ENCODE measurements around the gene RCBTB1. TPM values are rescaled to one million over a fixed set of nuclear protein-coding genes. Genes with fewer than 3 reads are reported as not detected.

The RCBTB1 gene
- polyA plus RNA-seq, 2 of the 4 experiments (the other 2 are of a cell fraction), result 11.9 to 20.7 TPM

GRCh38 chr13:49629196-49629938 lies 44.0 kb upstream of the RCBTB1 start:
- Histone ChIP-seq H3K4me2 (no peak overlapping the region), H3K9me3 (no peaks in the 10 kb centered on the region), H3K4me3 (no peak overlapping the region), H3K27ac (no peak overlapping the region), H3K4me1 (peaks cover 10% of the 10 kb centered on the region; the same call in 2 of the 3 replicates)
- FAIRE-seq (no peak), DNase-seq (ENCODE audit: low read depth in 1 of 2, low spot score in 1 of 2) (no peak), ATAC-seq (no peak)
- ChIA-PET POLR2A (no interaction called here), CTCF (interaction anchor here (0.6 kb wide), 1 partner anchor 280 kb away, joined by 3 read pairs; no protein-coding TSS in a partner anchor)
- 65% methylated on average over 8 of the region's 8 CpGs for WGBS (ENCODE audit: missing lambda C conversion rate)
- no peak for TF ChIP-seq TFCP2L1 (CRISPR knock-in tag; IDR thresholded peaks at IDR 0.05)
- TF ChIP-seq, protein P1, sequence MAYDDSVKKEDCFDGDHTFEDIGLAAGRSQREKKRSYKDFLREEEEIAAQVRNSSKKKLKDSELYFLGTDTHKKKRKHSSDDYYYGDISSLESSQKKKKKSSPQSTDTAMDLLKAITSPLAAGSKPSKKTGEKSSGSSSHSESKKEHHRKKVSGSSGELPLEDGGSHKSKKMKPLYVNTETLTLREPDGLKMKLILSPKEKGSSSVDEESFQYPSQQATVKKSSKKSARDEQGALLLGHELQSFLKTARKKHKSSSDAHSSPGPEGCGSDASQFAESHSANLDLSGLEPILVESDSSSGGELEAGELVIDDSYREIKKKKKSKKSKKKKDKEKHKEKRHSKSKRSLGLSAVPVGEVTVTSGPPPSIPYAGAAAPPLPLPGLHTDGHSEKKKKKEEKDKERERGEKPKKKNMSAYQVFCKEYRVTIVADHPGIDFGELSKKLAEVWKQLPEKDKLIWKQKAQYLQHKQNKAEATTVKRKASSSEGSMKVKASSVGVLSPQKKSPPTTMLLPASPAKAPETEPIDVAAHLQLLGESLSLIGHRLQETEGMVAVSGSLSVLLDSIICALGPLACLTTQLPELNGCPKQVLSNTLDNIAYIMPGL (CRISPR knock-in tag; IDR thresholded peaks at IDR 0.05; ENCODE audit: borderline replicate concordance), result no peak

DNA sequence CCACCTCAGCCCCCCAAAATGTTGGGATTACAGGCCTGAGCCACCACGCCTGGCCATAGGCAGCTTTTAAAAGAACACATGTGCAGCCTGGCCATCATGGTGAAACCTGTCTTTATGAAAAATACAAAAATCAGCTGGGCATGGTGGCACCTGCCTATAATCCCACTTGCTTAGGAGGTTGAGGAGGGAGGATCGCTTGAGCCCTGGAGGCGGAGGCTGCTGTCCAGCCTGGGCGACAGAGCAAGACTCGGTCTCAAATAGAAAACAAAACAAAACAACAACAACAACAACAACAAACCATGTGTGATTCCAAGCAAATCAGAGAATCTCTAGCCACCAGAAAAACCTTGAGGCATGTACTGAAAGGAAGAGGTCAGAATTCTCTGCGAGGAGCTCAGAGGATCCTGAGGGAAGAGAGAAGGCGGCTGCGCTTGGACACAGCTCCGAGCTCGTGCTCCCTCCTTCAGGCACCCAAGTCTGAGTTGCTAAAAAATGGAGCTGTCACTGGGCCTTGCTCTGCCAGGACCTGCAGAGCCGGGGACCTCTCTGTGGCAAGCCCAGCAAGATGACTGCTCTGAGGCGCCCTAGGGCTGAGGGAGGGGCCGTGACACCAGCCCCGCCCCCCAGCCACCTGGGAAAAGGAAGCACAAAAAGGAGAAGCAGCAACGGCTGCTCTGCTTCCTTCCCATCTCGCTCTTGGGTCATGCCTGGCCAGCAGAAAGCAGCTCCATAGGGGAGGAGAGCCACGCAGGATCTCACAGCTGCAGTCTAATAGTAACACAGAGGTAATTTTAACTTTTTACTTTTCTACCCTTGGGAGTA lies 42.7 kb upstream of the RCBTB1 start, which contains the start of gene ARL11:
Gene ARL11 (plus strand): TSS at position 677 of the 822 bp plus-strand sequence. CDS start 1,941 bp downstream, outside the sequence.
- ATAC-seq, result no peak; a peak in 1 of 6 replicates
- TF ChIP-seq HEYL (CRISPR knock-in tag; IDR thresholded peaks at IDR 0.05) (no peak), TP53 (CRISPR knock-in tag; IDR thresholded peaks at IDR 0.05) (no peak), PHF8 (IDR thresholded peaks at IDR 0.05; ENCODE audit: borderline replicate concordance, low read depth) (no peak)
- TF ChIP-seq, protein P2, sequence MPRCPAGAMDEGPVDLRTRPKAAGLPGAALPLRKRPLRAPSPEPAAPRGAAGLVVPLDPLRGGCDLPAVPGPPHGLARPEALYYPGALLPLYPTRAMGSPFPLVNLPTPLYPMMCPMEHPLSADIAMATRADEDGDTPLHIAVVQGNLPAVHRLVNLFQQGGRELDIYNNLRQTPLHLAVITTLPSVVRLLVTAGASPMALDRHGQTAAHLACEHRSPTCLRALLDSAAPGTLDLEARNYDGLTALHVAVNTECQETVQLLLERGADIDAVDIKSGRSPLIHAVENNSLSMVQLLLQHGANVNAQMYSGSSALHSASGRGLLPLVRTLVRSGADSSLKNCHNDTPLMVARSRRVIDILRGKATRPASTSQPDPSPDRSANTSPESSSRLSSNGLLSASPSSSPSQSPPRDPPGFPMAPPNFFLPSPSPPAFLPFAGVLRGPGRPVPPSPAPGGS (IDR thresholded peaks at IDR 0.05), result no peak
- CTCF ChIA-PET, result interaction anchor here (0.8 kb wide), 1 partner anchor 21 kb away, joined by 3 read pairs; no protein-coding TSS in a partner anchor
- no peak for DNase-seq (ENCODE audit: low read depth in 1 of 2, low spot score in 1 of 2)
- no peaks in the 10 kb centered on the region for H3K9me3 ChIP-seq
- H3K4me1 ChIP-seq, result peaks cover 10% of the 10 kb centered on the region; the same call in 2 of the 3 replicates
- H3K4me2 ChIP-seq, result no peak within 1 kb of the TSS
- no peak within 1 kb of the TSS for H3K4me3 ChIP-seq
- POLR2A ChIA-PET, result no interaction called here
- no peak for FAIRE-seq
- 77% methylated on average over 14 of the region's 17 CpGs for WGBS (ENCODE audit: missing lambda C conversion rate)
- H3K27ac ChIP-seq, result no peak within 1 kb of the TSS

- FAIRE-seq (no peak), DNase-seq (ENCODE audit: low read depth in 1 of 2, low spot score in 1 of 2) (peak in 1 of 2 experiments; percentile 14), ATAC-seq (peak in 1 of 2 experiments; percentile 54; a peak in 3 of 6 replicates)
- ChIA-PET CTCF (no interaction called here), POLR2A (no interaction called here)
- Histone ChIP-seq H3K27ac (no peak overlapping the region), H3K9me3 (no peaks in the 10 kb centered on the region), H3K4me2 (peak overlapping the region; percentile 23; the same call in 2 of the 3 replicates), H3K4me1 (peaks cover 10% of the 10 kb centered on the region; the same call in 2 of the 3 replicates), H3K4me3 (no peak overlapping the region)
- 77% methylated on average over 9 of the region's 12 CpGs for WGBS (ENCODE audit: missing lambda C conversion rate)
- TF ChIP-seq MAFK (IDR thresholded peaks at IDR 0.05; ENCODE audit: partially characterized antibody) (peak; percentile 89), CBX8 (IDR thresholded peaks at IDR 0.05) (no peak)
Observed at GRCh38 chr13:49625392-49626079, 40.2 kb upstream of the RCBTB1 start.

DNA sequence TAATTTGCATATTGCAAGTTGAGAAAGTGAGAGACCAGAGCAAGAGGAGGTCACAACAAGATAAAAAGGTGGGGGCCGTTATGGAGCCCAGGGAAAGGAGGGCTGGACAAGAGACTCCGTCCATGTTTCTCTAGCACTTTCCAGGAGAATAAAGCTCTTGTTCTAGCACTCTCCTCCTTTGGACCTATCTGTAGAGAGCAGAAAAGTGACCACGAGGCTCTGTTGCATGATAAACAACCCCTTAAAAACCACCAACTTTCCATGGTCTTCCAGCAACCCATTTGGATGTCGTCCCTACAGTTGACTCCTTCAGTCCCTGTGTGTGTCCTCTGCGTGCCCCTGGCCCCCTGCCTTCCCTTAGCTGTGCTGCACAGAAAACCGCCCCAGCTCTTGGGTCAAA lies 38.9 kb upstream of the RCBTB1 start:
- ChIA-PET CTCF (interaction anchor here (1.0 kb wide), 1 partner anchor 25 kb away, joined by 3 read pairs; no protein-coding TSS in a partner anchor), POLR2A (no interaction called here)
- WGBS (ENCODE audit: missing lambda C conversion rate), result 73% methylated on average over 6 of the region's 6 CpGs
- no peak for FAIRE-seq
- TF ChIP-seq SMC3 (IDR thresholded peaks at IDR 0.05) (no peak), HOXB13 (CRISPR knock-in tag; IDR thresholded peaks at IDR 0.05; ENCODE audit: low read depth) (no peak), PBX3 (IDR thresholded peaks at IDR 0.05) (no peak), ZNF302 (CRISPR knock-in tag; IDR thresholded peaks at IDR 0.05) (no peak), POLR2A (IDR thresholded peaks at IDR 0.05; ENCODE audit: low read length) (no peak), RFX5 (IDR thresholded peaks at IDR 0.05) (no peak), FOSL2 (IDR thresholded peaks at IDR 0.05) (no peak), FOSL2 (CRISPR knock-in tag; IDR thresholded peaks at IDR 0.05) (no peak), GATA3 (IDR thresholded peaks at IDR 0.05; ENCODE audit: borderline replicate concordance) (no peak), MAZ (IDR thresholded peaks at IDR 0.05; ENCODE audit: borderline replicate concordance, low read depth, low read length) (no peak)
- TF ChIP-seq, protein P3, sequence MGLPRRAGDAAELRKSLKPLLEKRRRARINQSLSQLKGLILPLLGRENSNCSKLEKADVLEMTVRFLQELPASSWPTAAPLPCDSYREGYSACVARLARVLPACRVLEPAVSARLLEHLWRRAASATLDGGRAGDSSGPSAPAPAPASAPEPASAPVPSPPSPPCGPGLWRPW (IDR thresholded peaks at IDR 0.05), result no peak
- TF ChIP-seq, protein P1 (CRISPR knock-in tag; IDR thresholded peaks at IDR 0.05; ENCODE audit: borderline replicate concordance), result no peak
- H3K4me1 ChIP-seq, result peaks cover 10% of the 10 kb centered on the region; the same call in 2 of the 3 replicates
- H3K4me3 ChIP-seq, result no peak overlapping the region
- H3K27ac ChIP-seq, result no peak overlapping the region
- no peak for DNase-seq (ENCODE audit: low read depth in 1 of 2, low spot score in 1 of 2)
- no peak for ATAC-seq
- H3K9me3 ChIP-seq, result no peaks in the 10 kb centered on the region
- H3K4me2 ChIP-seq, result no peak overlapping the region
